HL-60 (cell line): ENCODE measurements around the gene CYP27A1.

Experiments used
- CTCF ChIP-seq: IDR thresholded peaks from one replicate; pipeline ENCODE4 v1.5.1; 2011; ENCODE audit warnings: low read length, control low read depth, inconsistent platforms; ENCODE audit not compliant: insufficient read depth
- GABPA ChIP-seq: IDR thresholded peaks from 2 replicates; pipeline ENCODE4 v1.6.1; 2012; ENCODE audit warnings: low read depth
- POLR2AphosphoS5 ChIP-seq: IDR thresholded peaks from 2 replicates; pipeline ENCODE4 v1.6.1; 2012; ENCODE audit warnings: low read depth
- REST ChIP-seq: IDR thresholded peaks from 2 replicates; pipeline ENCODE4 v1.6.1; 2012; ENCODE audit warnings: low read depth; ENCODE audit not compliant: insufficient replicate concordance

GRCh38 chr2:218761795-218762194 is 20.2 kb upstream of the CYP27A1 start:
- TF ChIP-seq CTCF (no peak), POLR2AphosphoS5 (no peak), REST (no peak), GABPA (no peak)
